Measurements from ENCODE around the gene PIGS.
A peak's percentile ranks its signal among the peaks of the same experiment; 100 is the strongest.

PIGS gene

GRCh38 chr17:28549236-28550132 is 21.8 kb downstream of the PIGS start:
- TF ChIP-seq SPI1 (IDR thresholded peaks at IDR 0.05; ENCODE audit: borderline replicate concordance, low read depth), result peak; percentile 79
- no peak for TF ChIP-seq REST (IDR thresholded peaks at IDR 0.05; ENCODE audit: insufficient replicate concordance, low read depth)
- Histone ChIP-seq H3K27me3 (ENCODE audit: insufficient read depth, poor library complexity, severe bottlenecking) (no peaks in the 10 kb centered on the region), H3K27ac (replicated peaks) (peak overlapping the region; percentile 50), H3K4me3 (replicated peaks; ENCODE audit: insufficient read depth, low read length) (no peak overlapping the region)
- peak; percentile 62 to 63 for DNase-seq (ENCODE audit: low read depth in 1 of 2, low spot score in 1 of 2)

- TF ChIP-seq SPI1 (IDR thresholded peaks at IDR 0.05; ENCODE audit: borderline replicate concordance, low read depth) (no peak), CTCF (IDR thresholded peaks at IDR 0.05; ENCODE audit: insufficient read depth, low read length) (no peak), REST (IDR thresholded peaks at IDR 0.05; ENCODE audit: insufficient replicate concordance, low read depth) (no peak), POLR2AphosphoS5 (IDR thresholded peaks at IDR 0.05; ENCODE audit: low read depth) (no peak), GABPA (IDR thresholded peaks at IDR 0.05; ENCODE audit: low read depth) (no peak)
- no peak overlapping the region for H3K27ac ChIP-seq (replicated peaks)
- no peaks in the 10 kb centered on the region for H3K27me3 ChIP-seq (ENCODE audit: insufficient read depth, poor library complexity, severe bottlenecking)
- no peak for DNase-seq (ENCODE audit: low read depth in 1 of 2, low spot score in 1 of 2)
- no peak overlapping the region for H3K4me3 ChIP-seq (replicated peaks; ENCODE audit: insufficient read depth, low read length)
Observed at GRCh38 chr17:28548417-28549130, 22.8 kb downstream of the PIGS start.

GRCh38 chr17:28547623-28548416 is 23.5 kb downstream of the PIGS start:
- no peaks in the 10 kb centered on the region for H3K27me3 ChIP-seq (ENCODE audit: insufficient read depth, poor library complexity, severe bottlenecking)
- peak; percentile 88 to 91 for DNase-seq (ENCODE audit: low read depth in 1 of 2, low spot score in 1 of 2)
- TF ChIP-seq CTCF (IDR thresholded peaks at IDR 0.05; ENCODE audit: insufficient read depth, low read length) (peak; percentile 91), SPI1 (IDR thresholded peaks at IDR 0.05; ENCODE audit: borderline replicate concordance, low read depth) (peak; percentile 63; the same call in 1 of the 2 replicates), GABPA (IDR thresholded peaks at IDR 0.05; ENCODE audit: low read depth) (peak; percentile 58; the same call in 1 of the 2 replicates), REST (IDR thresholded peaks at IDR 0.05; ENCODE audit: insufficient replicate concordance, low read depth) (peak; percentile 45), POLR2AphosphoS5 (IDR thresholded peaks at IDR 0.05; ENCODE audit: low read depth) (peak; percentile 51)

More at GRCh38 chr17:28547623-28548416, 23.5 kb downstream of the PIGS start:
- peak overlapping the region; percentile 39 for H3K4me3 ChIP-seq (replicated peaks; ENCODE audit: insufficient read depth, low read length)
- H3K27ac ChIP-seq (replicated peaks), result peak overlapping the region; percentile 64
